ENCODE data around the gene FBF1.

Gene FBF1

GRCh38 chr17:75914643-75915267 is 26.1 kb downstream of the FBF1 start:
- no peak for DNase-seq (ENCODE audit: low spot score)

DNA sequence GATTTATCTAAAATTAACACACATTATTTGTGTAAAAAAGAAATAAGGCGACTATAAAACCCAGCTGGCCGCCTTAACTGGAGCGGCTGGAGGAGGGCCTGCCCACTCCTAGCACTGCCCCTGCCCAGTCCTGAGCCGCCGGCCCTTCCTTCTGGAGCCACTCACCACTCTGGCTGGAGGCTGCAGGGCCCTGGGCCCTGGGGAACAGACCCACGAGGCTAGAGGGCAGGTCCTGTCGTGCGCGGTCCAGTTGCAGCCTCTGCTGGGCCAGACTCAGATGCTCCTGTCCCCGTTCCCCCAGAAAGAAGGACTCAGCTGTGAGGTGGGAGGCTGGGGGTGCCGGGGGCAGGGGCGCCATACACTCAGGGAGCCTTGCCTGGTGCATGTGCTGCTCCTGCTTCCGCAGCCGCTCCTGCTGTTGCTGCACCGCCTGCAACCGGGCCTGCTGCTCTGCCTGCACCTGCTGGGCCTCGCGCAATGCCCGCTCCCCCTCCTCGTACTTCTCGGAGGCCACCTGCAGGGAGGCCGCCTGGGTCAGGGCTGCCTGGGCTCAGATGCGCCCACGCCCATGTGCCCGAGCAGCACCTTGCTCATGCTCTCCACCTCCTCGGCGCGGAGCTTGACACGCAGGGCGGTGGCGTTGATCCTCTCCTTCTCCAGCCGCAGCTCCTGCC is 27.2 kb downstream of the FBF1 start:
- no peak for DNase-seq (ENCODE audit: low spot score)

DNA sequence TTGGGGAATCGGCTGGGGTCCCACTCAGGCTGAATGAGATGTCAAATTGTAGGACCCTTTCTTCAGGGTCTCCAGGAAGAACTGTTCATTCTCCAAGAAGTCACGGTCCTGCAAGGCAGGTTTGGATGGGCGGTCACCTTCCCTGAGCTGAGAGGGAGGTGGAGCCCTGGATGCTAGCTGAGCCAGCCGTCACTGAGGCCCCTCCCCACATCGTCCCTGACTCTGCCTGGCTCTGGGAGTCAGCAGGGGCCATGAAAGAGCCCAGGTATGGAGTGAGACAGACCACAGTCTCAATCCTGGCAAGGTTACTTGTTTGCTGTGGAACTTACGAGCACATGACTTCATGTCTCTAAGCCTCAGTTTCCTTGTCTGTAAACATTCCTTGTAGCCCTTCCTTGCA is 30.1 kb downstream of the FBF1 start:
- no peak for DNase-seq (ENCODE audit: low spot score)

DNA sequence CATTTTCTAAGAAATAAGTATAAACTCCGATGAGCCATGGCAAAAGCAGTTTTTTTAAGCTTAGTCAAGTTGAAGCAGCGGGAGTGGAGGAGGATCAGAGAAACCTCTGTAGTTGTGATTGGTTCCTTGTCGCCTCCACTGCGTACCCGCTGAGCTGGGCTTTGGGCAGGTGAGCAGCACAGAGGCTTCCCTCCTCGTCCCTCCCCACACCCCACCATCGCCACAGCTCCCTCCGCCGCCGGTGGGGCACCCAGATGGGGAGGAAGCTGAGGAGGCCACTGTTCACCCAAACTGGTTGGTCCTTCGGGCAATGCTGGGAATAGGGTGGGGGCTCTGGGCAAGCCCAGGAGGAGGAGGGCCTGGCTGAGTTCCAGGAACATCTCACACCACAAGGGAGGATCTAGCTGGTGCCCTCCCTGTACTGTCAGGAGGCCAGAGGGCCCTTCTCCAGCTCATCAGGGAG is 31.0 kb downstream of the FBF1 start:
- no peak for DNase-seq (ENCODE audit: low spot score)

DNA sequence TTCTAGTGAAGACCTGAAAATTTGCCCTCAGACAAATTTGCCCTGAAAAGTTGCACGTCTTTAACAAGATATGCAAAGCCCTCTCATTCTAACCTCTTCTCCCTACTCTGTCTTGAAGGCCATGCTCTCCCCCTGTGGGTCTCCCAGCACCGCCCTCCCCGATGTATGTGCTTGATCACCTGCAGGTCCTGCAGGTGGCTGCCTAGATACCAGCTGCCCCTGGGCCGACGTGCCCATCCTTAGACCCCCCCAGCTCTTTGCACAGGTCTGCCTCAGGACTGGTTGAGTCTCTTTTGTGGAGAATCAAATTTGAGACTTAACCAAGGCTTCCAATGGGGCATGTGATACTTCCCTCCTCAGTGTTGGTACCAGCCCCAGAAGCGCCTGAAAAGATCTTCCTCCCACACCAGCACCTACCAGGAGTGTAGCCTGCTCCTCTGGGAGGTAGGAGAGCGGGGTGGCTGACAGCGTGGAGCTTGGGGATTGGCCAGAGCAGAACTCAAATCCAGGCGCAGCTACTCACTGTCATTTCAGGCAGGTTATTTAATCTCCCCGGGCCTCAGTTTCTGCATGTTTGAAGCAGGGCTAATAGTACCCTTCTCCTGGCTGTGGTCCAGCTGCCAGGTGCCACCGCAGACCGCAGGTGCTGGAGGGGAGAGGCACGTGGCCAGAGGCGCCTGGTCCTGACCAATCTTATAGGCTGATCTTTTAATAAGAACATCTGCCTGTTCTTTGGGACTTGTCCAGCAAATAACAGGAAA is 31.6 kb downstream of the FBF1 start:
- no peak for DNase-seq (ENCODE audit: low spot score)

GRCh38 chr17:75908201-75908600 is 32.6 kb downstream of the FBF1 start:
- no peak for DNase-seq (ENCODE audit: low spot score)

- no peak for DNase-seq (ENCODE audit: low spot score)
These were observed 34.5 kb downstream of the FBF1 start for GRCh38 chr17:75906143-75906884.

DNA sequence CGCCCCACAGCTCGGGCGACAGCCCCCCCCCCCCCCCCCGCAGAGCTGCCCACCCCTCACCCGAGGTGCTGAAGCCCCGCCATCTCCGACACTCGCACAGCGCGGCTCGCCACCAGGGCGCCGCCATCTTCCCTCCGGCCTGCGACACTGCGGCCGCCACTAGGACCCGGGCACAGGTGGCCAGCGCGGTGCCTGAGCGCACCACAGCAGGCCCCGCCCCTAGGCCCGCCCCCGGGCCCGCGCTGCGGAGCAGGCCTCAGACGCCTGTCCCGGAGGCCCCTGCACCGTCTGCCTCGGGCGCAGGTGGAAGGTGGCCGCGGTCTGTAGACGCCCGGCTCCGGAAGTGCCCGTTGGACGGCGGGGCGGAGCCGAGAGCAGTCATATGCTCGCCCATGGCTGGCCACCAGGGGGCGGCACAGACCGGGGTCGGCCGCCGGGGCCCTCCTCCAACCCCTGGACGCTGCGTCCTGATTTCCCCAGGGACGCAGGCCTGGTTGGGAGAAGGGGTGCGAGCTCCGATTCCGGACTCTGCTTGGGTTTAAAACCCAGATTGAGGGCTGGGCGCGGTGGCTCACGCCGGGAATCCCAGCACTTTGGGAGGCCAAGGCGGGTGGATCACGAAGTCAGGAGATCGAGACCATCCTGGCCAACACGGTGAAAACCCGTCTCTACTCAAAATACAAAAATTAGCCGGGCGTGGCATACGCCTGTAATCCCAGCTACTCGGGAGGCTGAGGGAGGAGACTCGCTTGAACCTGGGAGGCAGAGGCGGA is 35.9 kb downstream of the FBF1 start, which contains the start of gene MRPL38:
TSS of gene MRPL38 (minus strand) at position 136 of the 773 bp plus-strand sequence. CDS start at position 127, 9 bp downstream.
- DNase-seq (ENCODE audit: low spot score) = peak; percentile 95

DNA sequence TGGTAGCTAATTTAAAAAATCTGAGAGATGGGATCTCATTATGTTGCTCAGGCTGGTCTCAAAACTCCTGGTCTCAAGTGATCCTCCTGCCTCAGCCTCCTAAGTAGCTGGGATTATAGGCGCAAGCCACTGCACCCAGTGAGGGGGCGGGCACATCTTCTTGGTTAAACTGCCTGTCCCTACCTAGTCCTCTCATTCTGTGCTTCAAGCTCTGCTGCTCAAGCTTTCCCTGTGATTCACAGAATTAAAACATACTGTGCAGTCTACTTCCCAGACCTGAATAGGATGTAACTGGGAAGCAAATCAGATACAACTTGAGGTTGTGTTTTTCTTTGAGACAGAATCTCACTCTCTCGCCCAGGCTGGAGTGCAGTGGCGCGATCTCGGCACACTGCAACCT is 38.4 kb downstream of the FBF1 start:
- DNase-seq (ENCODE audit: low spot score) = no peak

- DNase-seq (ENCODE audit: low spot score) = no peak
These were observed 39.1 kb downstream of the FBF1 start for GRCh38 chr17:75901727-75902126.

DNA sequence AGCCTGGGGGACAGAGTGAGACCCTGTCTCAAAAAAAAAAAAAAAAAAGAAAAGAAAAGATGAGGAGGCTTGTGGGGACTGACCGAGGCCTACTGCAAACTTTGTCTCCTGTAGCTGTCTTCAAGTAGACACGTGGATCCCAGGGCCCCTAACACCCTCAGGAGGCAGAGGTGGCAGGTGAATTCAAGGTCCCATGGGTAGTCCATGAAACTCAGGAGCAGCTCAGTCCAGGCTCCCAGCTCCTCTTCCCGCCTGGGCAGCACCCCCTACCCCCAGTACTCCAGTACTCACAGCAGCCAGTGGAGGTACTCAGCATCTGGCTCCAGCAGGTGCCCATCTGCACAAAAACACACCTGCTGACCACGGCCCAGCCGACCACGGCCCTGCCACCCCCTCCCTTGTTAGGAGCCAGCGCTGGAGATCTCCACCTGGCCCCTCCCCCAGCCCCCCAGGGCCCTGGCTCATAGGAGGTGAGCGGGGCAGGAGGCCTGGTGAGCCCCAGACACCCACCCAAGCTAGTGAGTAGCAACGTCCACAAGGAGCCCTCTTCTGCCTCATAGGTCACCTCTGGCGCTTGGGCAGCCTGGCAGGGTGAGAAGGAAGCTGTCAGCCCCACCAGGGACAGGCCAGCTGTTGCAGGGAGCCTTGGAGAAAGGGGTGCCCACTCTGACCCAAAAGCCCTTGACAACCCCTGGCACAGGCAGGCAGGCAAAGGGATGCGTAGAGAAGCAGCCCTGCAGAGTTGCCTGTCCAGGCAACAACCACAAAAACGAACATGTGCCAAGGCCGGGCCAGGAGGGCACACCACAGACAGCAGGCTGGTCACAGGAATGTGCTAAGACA is 39.9 kb downstream of the FBF1 start:
- DNase-seq (ENCODE audit: low spot score) = no peak

- DNase-seq (ENCODE audit: low spot score) = no peak
These were observed 40.9 kb downstream of the FBF1 start for GRCh38 chr17:75899767-75900468.

GRCh38 chr17:75899353-75899752 is 41.5 kb downstream of the FBF1 start:
- no peak for DNase-seq (ENCODE audit: low spot score)

DNA sequence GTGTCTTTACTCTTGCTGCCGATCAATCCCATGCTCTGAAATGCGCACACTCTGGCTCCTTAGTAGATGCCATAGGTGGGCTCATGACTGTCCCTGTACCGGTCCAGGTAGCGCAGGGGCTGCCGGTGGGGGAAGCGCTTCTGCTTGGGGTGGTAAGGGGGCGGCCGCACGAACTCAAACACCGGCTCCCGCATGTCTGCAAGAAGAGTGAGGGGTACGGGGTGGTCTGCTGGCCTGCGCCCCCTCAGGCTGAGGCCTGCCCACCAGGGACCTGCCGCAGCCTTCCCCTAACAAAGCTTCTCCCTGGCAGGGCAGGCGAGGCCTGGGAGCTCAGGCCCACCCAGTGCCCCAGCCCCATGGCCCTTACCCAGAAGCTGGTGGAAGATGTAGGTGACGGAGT is 42.1 kb downstream of the FBF1 start:
- DNase-seq (ENCODE audit: low spot score) = no peak

GRCh38 chr17:75898065-75898464 is 42.8 kb downstream of the FBF1 start:
- DNase-seq (ENCODE audit: low spot score) = no peak

GRCh38 chr17:75897160-75898019 is 43.5 kb downstream of the FBF1 start:
- no peak for DNase-seq (ENCODE audit: low spot score)

GRCh38 chr17:75896415-75897159 is 44.3 kb downstream of the FBF1 start, which contains the start of gene TRIM65:
Gene TRIM65 (minus strand): TSS chr17:75896951. CDS start chr17:75896937, 14 bp downstream.
- peak; percentile 56 for DNase-seq (ENCODE audit: low spot score)
